SHP77 (cell line): ENCODE results near the gene DOCK10.
A peak's percentile ranks its signal among the peaks of the same experiment; 100 is the strongest.

ENCODE experiments used
- DNase-seq, 2 experiments: peaks; one replicate each; lab custom pipeline; 2025; lab: John Stamatoyannopoulos, UW

DOCK10 gene

DNA sequence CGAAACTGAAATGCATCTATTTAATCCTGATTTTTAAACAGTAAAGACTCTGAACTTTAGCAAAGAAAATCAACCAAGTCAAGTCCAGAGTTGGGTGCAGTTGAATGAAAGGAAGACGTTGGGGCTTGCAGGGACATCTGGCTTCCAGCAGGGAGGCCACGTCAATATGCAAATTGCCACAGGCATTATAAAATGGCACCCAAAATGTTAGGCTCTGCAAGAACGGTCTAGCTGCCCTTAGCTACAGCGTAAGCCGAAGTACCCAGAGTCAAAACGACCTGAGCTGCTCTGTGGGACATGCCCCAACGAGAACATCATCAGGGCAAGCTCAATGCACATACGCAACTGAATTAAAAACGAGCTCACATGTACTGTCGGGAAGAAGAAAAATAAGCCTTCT, 30.7 kb downstream of the DOCK10 start:
- no peak for DNase-seq

DNA sequence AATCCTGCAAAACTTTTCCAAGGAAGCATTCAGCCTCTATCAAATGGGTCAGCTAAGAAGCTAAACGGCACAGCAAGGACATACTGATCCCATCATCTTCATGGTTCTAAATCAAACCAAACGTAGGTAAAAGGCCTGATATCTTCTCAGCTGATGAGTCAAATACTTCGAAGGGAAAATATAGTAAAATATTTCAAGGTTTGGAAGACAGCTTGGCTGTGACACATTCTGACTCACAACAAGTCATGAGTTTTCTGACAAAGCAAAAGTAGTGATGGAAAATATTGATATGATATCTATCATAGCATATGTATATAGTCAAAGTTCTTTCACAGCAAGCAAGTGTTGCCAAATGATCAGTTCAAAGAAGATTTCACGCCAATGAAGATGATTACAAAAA, 31.5 kb downstream of the DOCK10 start:
- no peak for DNase-seq

DNA sequence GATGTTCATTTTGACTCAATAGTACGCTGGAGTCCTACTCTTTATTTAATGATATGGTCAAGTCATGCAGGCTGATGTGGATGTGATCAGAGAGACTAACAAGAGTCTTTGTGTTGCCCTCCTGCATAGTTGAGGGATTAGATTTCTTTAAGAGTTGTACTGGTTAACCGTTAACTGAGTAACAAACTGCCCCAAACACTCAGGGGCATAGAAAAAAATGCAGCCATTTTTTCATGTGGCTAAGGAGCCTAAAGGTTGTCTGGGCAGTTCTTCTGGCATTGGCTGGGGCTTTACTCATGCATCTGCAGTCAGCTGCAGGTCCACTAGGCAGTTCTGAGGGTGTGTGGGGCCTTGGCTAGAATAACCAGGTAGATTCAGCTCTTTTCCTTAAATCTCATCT, 32.5 kb downstream of the DOCK10 start:
- no peak for DNase-seq

- DNase-seq: peak in 1 of 2 experiments; percentile 32
These were observed 33.3 kb downstream of the DOCK10 start for GRCh38 chr2:225008935-225009334.

GRCh38 chr2:225008179-225008856, 34.0 kb downstream of the DOCK10 start:
- no peak for DNase-seq

DNA sequence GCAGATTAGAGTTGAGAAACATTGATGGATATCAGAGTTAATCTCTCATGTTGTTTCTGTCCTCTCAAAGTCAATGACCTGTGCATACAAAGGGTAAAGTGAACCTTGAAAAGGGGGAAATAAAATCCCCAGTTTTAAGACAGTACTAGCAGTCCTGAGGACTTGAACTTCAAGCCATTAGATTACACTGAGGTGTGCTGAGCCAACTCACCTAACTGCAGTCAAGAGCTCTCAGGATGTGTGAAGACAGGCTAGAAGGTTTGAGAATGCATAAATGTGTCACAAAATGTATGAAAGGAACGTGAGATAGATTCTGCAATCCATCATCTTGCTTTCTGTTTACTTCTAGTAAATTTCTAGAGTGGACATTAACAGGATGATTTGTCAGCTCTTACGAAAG, 35.5 kb downstream of the DOCK10 start:
- DNase-seq: no peak

- DNase-seq: no peak
These were observed 37.7 kb downstream of the DOCK10 start for GRCh38 chr2:225004597-225004996.

GRCh38 chr2:225002656-225003045, 39.6 kb downstream of the DOCK10 start:
- DNase-seq: peak; percentile 64 to 65

- peak; percentile 71 to 81 for DNase-seq
These were observed 40.1 kb downstream of the DOCK10 start for GRCh38 chr2:225002039-225002655.

DNA sequence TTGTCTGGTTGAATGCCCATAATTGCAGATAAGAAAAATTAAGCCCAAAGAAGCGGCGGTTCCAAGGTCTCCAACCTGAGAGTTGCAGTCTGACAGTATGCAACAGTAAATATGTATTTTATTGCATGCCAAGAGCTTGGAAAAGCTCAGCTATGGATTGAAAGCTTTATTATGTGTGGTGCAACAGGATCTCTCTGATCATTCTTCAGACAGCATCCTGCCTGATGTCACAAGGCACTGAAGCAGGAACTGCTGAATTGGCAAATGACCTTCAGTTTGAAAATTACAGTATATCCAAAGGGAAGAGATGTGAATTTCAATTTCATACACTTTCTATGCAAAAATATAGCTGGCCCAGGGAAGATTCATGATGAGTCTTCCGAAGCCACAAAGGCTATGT, 42.5 kb downstream of the DOCK10 start:
- DNase-seq: no peak

DNA sequence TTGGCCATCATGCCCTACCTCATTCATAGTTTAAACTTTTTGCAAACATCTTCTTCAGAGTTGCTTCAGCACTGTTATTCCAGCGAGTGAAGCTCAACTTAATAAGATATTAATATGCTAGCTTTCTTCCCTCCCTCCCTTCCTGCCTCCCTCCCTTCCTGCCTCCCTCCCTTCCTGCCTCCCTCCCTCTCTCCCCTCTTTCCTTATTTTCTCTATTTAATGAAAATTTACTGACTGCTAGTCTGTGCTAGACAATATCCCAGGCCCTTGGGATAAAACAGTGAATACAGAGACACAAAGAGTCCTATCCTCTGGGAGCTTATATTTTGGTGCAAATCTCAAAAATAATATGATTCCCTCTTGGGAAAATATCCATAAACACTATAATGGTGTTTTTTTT, 42.9 kb downstream of the DOCK10 start:
- DNase-seq: no peak

DNA sequence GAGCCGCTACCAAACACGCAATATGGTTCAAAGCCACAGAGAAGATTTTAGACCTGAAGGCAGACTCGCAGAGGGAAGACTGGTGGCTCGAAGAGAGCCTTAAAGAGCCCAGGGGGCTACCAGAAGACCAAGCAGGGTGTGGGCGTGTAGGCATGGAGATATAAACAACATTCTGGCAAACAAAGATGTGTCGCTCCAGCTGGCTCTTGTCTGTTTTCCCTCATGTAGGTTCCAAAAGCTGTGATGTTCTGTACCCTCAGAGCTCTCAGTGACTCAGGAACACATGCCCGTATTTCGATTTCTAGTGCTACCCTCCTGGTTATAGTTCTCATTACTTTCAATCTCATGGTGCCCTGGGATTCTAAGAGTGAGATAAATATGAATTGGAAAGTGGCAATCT, 44.5 kb downstream of the DOCK10 start:
- no peak for DNase-seq

DNA sequence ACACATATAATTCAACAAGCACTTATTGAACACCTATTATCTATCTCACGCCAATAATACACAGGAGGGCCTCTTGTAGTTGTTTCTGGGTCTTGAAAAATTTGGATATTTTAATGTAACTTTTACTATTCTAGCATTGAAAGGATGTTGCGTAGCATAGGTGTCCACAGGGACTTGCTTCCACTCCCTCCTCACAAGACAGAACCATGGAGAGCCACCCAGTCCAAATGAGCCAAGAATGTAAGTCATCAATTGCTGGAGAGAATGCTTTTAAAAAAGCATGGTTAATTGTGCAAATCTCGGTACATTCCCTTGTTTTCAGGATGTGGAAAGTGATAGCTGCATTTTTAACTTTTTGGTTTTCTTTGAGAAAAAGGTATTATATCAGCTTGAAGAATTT, 46.8 kb downstream of the DOCK10 start:
- DNase-seq: no peak

DNA sequence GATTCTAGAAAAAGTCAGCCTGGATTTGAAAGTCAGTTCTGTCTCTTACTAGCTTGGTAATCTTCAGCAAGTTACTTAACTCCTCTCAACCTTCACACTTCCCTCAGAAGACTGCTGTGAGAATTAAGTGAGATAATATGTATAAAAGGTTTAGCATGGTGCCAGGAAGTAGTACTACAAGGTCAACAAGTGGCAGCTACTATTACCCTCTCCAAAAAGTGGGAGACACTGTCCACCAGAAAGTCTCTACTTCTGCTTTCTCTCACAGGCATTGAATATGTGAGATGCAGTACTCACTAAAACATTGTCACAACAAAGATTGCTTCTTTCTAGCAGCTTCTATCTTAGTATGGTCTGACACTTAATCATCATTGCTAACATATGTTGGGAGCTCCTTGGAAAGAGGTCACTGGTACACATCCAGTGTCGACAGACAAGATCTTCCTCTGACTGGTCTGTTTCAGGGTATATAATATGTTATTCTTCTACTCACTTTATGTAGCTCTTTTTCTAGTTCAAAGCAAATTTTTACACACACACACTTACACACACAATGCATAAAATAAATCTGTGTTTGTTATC, 47.9 kb downstream of the DOCK10 start:
- no peak for DNase-seq

- DNase-seq: no peak
These were observed 51.6 kb downstream of the DOCK10 start for GRCh38 chr2:224990710-224991109.

DNA sequence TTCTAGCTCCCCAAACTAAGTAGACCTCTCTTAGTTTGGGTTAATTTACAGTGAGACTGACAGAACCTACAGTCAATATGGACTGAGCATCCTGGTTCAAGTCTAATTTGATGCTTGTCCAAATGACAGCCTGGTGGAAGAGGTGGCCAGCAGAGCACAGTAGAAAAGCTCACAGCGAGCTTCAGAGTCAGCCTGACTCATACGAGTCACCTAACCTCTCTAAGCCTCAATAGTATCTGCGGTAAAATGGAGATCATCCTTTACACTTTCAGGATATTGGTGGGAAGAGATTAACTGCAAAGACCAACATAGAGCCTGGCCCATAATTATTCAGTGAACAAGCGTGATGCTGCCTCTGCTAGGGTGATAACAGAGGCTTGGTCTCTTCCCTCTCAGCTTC, 54.5 kb downstream of the DOCK10 start:
- no peak for DNase-seq

DNA sequence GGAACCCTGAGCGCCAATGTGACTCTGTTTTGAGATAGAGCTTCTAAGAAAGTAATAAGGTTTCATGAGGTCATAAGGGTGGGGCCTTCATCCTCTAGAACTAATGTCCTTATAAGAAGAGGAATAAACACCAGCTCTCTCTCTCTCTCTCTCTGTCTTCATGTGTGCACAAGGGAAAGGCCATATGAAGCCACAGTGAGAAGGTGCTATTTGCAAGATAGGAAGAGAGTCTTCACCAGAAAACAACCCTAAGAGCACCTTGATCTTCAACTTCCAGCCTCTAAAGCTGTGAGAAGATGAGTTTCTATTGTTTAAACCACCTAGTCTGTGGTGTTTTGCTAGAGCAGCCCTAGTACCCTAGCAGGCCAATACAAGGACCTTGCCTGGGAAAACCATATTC, 55.8 kb downstream of the DOCK10 start:
- no peak for DNase-seq

- DNase-seq: no peak
These were observed 57.6 kb downstream of the DOCK10 start for GRCh38 chr2:224984637-224985036.

- peak; percentile 51 to 76 for DNase-seq
These were observed 58.3 kb downstream of the DOCK10 start for GRCh38 chr2:224983712-224984554.

GRCh38 chr2:224982910-224983711, 59.2 kb downstream of the DOCK10 start:
- DNase-seq: peak; percentile 63 to 72

DNA sequence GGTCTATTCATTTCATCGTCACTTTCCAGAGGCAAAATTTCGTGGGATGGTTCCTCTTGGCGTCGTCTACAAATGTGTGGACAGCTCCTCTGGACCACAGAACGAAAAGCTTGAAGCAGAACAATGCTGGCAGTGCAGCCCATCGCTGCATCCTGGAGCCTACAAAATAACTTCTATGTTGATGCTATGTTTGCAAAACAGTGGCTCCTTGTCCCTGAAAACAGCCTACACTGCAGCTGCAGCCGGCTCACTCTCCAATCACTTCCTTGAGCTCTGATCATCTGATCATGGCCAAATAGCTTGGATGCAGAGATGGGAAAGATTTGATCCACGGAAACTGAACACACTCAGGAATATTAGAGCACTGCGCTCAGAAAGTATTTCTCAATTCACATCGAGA, 60.0 kb downstream of the DOCK10 start:
- DNase-seq: peak; percentile 41 to 57
